BE2C (cell line): Measurements from ENCODE around the gene TMIGD1.
A peak's percentile ranks its signal among the peaks of the same experiment; 100 is the strongest.

Source experiments
- DNase-seq: peaks from one replicate; pipeline ENCODE4 v3.0.0-alpha.2; 2020
- H3K27me3 ChIP-seq: fragments of 250-450 bp; sonication (Bioruptor Pico); 2 replicates; pipeline ENCODE4 v1.5.1; 2020; ENCODE audit warnings: mild to moderate bottlenecking
- H3K36me3 ChIP-seq: fragments of 250-450 bp; sonication (Bioruptor Pico); 2 replicates; pipeline ENCODE4 v1.5.1; 2020; ENCODE audit warnings: mild to moderate bottlenecking
- H3K4me1 ChIP-seq: fragments of 250-450 bp; sonication (Bioruptor Pico); 2 replicates; pipeline ENCODE4 v1.5.1; 2020
- H3K4me3 ChIP-seq: 2 replicates; pipeline ENCODE4 v1.5.1; 2011; ENCODE audit warnings: low read depth, low read length
- H3K9me3 ChIP-seq: fragments of 250-450 bp; sonication (Bioruptor Pico); 2 replicates; pipeline ENCODE4 v1.5.1; 2020
- CTCF ChIP-seq: IDR thresholded peaks from 2 replicates; pipeline ENCODE4 v1.5.1; 2012; ENCODE audit warnings: mild to moderate bottlenecking, low read depth, low read length

The TMIGD1 gene

GRCh38 chr17:30379303-30379902 lies 45.5 kb upstream of the TMIGD1 start:
- Histone ChIP-seq H3K27me3 (no peaks in the 10 kb centered on the region), H3K36me3 (no peaks in the 10 kb centered on the region), H3K4me3 (peak overlapping the region; percentile 69), H3K9me3 (no peaks in the 10 kb centered on the region), H3K4me1 (no peaks in the 10 kb centered on the region)
- peak; percentile 19 for DNase-seq
- no peak for TF ChIP-seq CTCF

- Histone ChIP-seq H3K36me3 (no peaks in the 10 kb centered on the region), H3K9me3 (no peaks in the 10 kb centered on the region), H3K27me3 (no peaks in the 10 kb centered on the region), H3K4me1 (no peaks in the 10 kb centered on the region), H3K4me3 (peak within 1 kb of the TSS; percentile 69)
- no peak for TF ChIP-seq CTCF
- peak; percentile 92 for DNase-seq
Measured at GRCh38 chr17:30378825-30379302, 45.0 kb upstream of the TMIGD1 start, which contains the start of gene CPD. CPD (plus strand) TSS chr17:30378927; CDS start chr17:30378981, 54 bp downstream.

- Histone ChIP-seq H3K9me3 (no peaks in the 10 kb centered on the region), H3K4me1 (no peaks in the 10 kb centered on the region), H3K27me3 (no peaks in the 10 kb centered on the region), H3K4me3 (peak overlapping the region; percentile 69), H3K36me3 (no peaks in the 10 kb centered on the region)
- DNase-seq: peak; percentile 14
- no peak for TF ChIP-seq CTCF
Measured at GRCh38 chr17:30378241-30378824, 44.5 kb upstream of the TMIGD1 start.

GRCh38 chr17:30377574-30378240 lies 43.9 kb upstream of the TMIGD1 start:
- no peaks in the 10 kb centered on the region for H3K36me3 ChIP-seq
- TF ChIP-seq CTCF: no peak
- H3K4me1 ChIP-seq: no peaks in the 10 kb centered on the region
- peak overlapping the region; percentile 69 for H3K4me3 ChIP-seq
- no peak for DNase-seq
- H3K9me3 ChIP-seq: no peaks in the 10 kb centered on the region
- no peaks in the 10 kb centered on the region for H3K27me3 ChIP-seq

GRCh38 chr17:30376621-30377452 lies 43.0 kb upstream of the TMIGD1 start:
- DNase-seq: no peak
- Histone ChIP-seq H3K9me3 (no peaks in the 10 kb centered on the region), H3K4me3 (no peak overlapping the region), H3K4me1 (no peaks in the 10 kb centered on the region), H3K36me3 (no peaks in the 10 kb centered on the region), H3K27me3 (no peaks in the 10 kb centered on the region)
- TF ChIP-seq CTCF: no peak
